HEK293 (cell line): Measurements from ENCODE around the gene ZNF835.

Experiments used
- CTCF ChIA-PET: fragments of 350-600 bp; formaldehyde crosslinking; extraction: SDS; loops from one replicate; lab custom pipeline; 2021; ENCODE audit warnings: antibody characterized with exemption; lab: Yijun Ruan, JAX
- POLR2A ChIA-PET: fragments of 300-600 bp; formaldehyde crosslinking; extraction: SDS; loops from one replicate; lab custom pipeline; 2020; ENCODE audit warnings: antibody characterized with exemption, inconsistent platforms; lab: Yijun Ruan, JAX
- H3K27ac ChIP-seq: fragments of 200-500 bp; sonication (Bioruptor generic); 2 replicates; pipeline ENCODE4 v1.5.1; 2014; ENCODE audit warnings: low read depth, low read length, control low read depth, inconsistent platforms; ENCODE audit errors: extremely low read depth
- H3K36me3 ChIP-seq, 2 experiments: fragments of 200-500 bp in 1 of 2; sonication (Bioruptor generic) in 1 of 2; 1 replicate in 1 of 2; 2 replicates in 1 of 2; pipeline ENCODE4 v1.5.1; 2014 to 2017; ENCODE audit warnings: inconsistent platforms in 2 of 2, low read length in 2 of 2; ENCODE audit not compliant: control insufficient read depth in 2 of 2, insufficient read depth in 1 of 2
- H3K4me1 ChIP-seq: fragments of 200-500 bp; sonication (Bioruptor generic); 2 replicates; pipeline ENCODE4 v1.5.1; 2014; ENCODE audit warnings: mild to moderate bottlenecking, low read length, inconsistent platforms; ENCODE audit not compliant: control insufficient read depth, insufficient read depth
- H3K4me3 ChIP-seq: 2 replicates; pipeline ENCODE4 v1.5.1; 2011; ENCODE audit warnings: low read depth, mild to moderate bottlenecking, control low read depth, low read length, moderate library complexity
- H3K9me3 ChIP-seq: fragments of 200-500 bp; sonication (Bioruptor generic); 2 replicates; pipeline ENCODE4 v1.5.1; 2014; ENCODE audit warnings: low read depth, low read length, inconsistent platforms; ENCODE audit not compliant: control insufficient read depth, insufficient read depth
- HOXC10 ChIP-seq: sonication (generic); formaldehyde crosslinking; IDR thresholded peaks from 2 replicates; pipeline ENCODE4 v1.8.1; 2023; ENCODE audit warnings: mild to moderate bottlenecking, missing genetic modification reagents
- HOXD13 ChIP-seq: sonication (generic); formaldehyde crosslinking; IDR thresholded peaks from 2 replicates; pipeline ENCODE4 v1.8.0; 2022; ENCODE audit warnings: missing genetic modification reagents, borderline replicate concordance
- KLF8 ChIP-seq: fragments of 450-650 bp; formaldehyde crosslinking; IDR thresholded peaks from 2 replicates; pipeline ENCODE4 v1.5.1; 2016; ENCODE audit warnings: missing biosample characterization, missing genetic modification characterization
- MEIS1 ChIP-seq: sonication (generic); formaldehyde crosslinking; IDR thresholded peaks from 2 replicates; pipeline ENCODE4 v1.8.1; 2022; ENCODE audit warnings: missing genetic modification reagents, mild to moderate bottlenecking, borderline replicate concordance
- SETDB1 ChIP-seq: IDR thresholded peaks from one replicate; pipeline ENCODE4 v1.6.1; 2017; ENCODE audit warnings: mild to moderate bottlenecking, low read length, moderate library complexity, mixed read lengths; ENCODE audit not compliant: insufficient read length
- ZNF10 ChIP-seq: fragments of 450-650 bp; formaldehyde crosslinking; IDR thresholded peaks from 2 replicates; pipeline ENCODE4 v1.5.1; 2017; ENCODE audit warnings: missing biosample characterization, missing genetic modification characterization
- ZNF266 ChIP-seq: fragments of 450-650 bp; formaldehyde crosslinking; IDR thresholded peaks from 2 replicates; pipeline ENCODE4 v1.5.1; 2016; ENCODE audit warnings: missing biosample characterization, missing genetic modification characterization, low read depth
- ZNF362 ChIP-seq: fragments of 450-650 bp; formaldehyde crosslinking; IDR thresholded peaks from 2 replicates; pipeline ENCODE4 v1.5.1; 2016; ENCODE audit warnings: missing biosample characterization, missing genetic modification characterization
- ZNF366 ChIP-seq: fragments of 450-650 bp; formaldehyde crosslinking; conservative IDR thresholded peaks from 2 replicates; pipeline ENCODE4 v1.5.1; 2016; ENCODE audit warnings: missing biosample characterization, missing genetic modification characterization
- ZNF391 ChIP-seq: fragments of 450-650 bp; formaldehyde crosslinking; IDR thresholded peaks from 2 replicates; pipeline ENCODE4 v1.5.1; 2016; ENCODE audit warnings: low read depth, missing biosample characterization, missing genetic modification characterization, borderline replicate concordance
- ZNF394 ChIP-seq: fragments of 450-650 bp; formaldehyde crosslinking; IDR thresholded peaks from 2 replicates; pipeline ENCODE4 v1.5.1; 2016; ENCODE audit warnings: missing biosample characterization, missing genetic modification characterization, mild to moderate bottlenecking, moderate library complexity, borderline replicate concordance
- ZNF645 ChIP-seq: fragments of 450-650 bp; formaldehyde crosslinking; IDR thresholded peaks from 2 replicates; pipeline ENCODE4; 2016; ENCODE audit warnings: missing biosample characterization, missing genetic modification characterization
- ZNF785 ChIP-seq: fragments of 450-650 bp; formaldehyde crosslinking; IDR thresholded peaks from 2 replicates; pipeline ENCODE4 v1.5.1; 2016; ENCODE audit warnings: missing biosample characterization, missing genetic modification characterization
- TF ChIP-seq, protein P1 (sequence below): IDR thresholded peaks from 2 replicates; pipeline ENCODE4 v1.6.1; 2011; ENCODE audit warnings: mild to moderate bottlenecking, low read depth, low read length, borderline replicate concordance
- TF ChIP-seq, protein P2 (sequence below): sonication (generic); formaldehyde crosslinking; IDR thresholded peaks from 2 replicates; pipeline ENCODE4 v1.8.1; 2022; ENCODE audit warnings: mild to moderate bottlenecking, moderate library complexity, missing genetic modification reagents

Gene ZNF835

GRCh38 chr19:56637976-56638555 lies 33.5 kb downstream of the ZNF835 start (continued):
- TF ChIP-seq, protein P1, sequence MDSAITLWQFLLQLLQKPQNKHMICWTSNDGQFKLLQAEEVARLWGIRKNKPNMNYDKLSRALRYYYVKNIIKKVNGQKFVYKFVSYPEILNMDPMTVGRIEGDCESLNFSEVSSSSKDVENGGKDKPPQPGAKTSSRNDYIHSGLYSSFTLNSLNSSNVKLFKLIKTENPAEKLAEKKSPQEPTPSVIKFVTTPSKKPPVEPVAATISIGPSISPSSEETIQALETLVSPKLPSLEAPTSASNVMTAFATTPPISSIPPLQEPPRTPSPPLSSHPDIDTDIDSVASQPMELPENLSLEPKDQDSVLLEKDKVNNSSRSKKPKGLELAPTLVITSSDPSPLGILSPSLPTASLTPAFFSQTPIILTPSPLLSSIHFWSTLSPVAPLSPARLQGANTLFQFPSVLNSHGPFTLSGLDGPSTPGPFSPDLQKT, result no peak
- no peak for TF ChIP-seq KLF8 (tag by site-specific recombination)
- TF ChIP-seq HOXC10 (CRISPR knock-in tag), result peak; percentile 99
- TF ChIP-seq ZNF394 (tag by site-specific recombination), result no peak
- TF ChIP-seq, protein P2, sequence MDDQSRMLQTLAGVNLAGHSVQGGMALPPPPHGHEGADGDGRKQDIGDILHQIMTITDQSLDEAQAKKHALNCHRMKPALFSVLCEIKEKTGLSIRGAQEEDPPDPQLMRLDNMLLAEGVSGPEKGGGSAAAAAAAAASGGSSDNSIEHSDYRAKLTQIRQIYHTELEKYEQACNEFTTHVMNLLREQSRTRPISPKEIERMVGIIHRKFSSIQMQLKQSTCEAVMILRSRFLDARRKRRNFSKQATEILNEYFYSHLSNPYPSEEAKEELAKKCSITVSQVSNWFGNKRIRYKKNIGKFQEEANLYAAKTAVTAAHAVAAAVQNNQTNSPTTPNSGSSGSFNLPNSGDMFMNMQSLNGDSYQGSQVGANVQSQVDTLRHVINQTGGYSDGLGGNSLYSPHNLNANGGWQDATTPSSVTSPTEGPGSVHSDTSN (CRISPR knock-in tag), result peak; percentile 99
- TF ChIP-seq, all 188 proteins: peak for 6

GRCh38 chr19:56633021-56633420 lies 38.5 kb downstream of the ZNF835 start:
- H3K9me3 ChIP-seq, result no peaks in the 10 kb centered on the region; the same call in none of the 2 replicates
- ChIA-PET CTCF (no interaction called here), POLR2A (no interaction called here)
- H3K4me3 ChIP-seq, result no peak overlapping the region
- no peaks in the 10 kb centered on the region for H3K4me1 ChIP-seq
- TF ChIP-seq ZNF366 (tag by site-specific recombination) (no peak), ZNF391 (no peak), ZNF785 (tag by site-specific recombination) (no peak)
- no peaks in the 10 kb centered on the region for H3K36me3 ChIP-seq
- no peak overlapping the region for H3K27ac ChIP-seq

DNA sequence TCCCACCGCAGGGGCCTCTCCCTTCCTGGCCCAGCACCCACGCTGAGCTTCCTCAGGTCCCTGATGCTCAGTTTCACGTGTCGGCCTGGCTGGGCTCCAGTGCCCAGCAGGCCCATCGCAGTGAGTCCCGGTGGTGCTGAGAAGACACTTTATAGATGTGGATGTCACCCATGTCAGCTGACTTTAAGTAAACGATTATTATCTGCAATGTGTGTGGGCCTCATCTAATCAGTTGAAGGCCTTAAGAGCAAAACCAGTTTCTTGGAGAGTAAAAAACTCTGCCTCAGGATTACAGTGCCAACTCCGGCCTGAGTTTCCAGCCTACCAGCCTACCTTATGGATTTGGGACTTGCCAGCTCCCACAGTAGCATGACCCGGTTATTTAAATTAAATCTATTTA lies 45.8 kb downstream of the ZNF835 start:
- TF ChIP-seq ZNF10 (tag by site-specific recombination) (peak; percentile 64; the same call in 1 of the 2 replicates), ZNF266 (tag by site-specific recombination) (no peak)
- Histone ChIP-seq H3K4me1 (no peaks in the 10 kb centered on the region), H3K9me3 (peaks cover 4% of the 10 kb centered on the region), H3K27ac (no peak overlapping the region), H3K4me3 (no peak overlapping the region), H3K36me3 (peaks cover 9 to 43% of the 10 kb centered on the region in 2 experiments)
- POLR2A ChIA-PET, result no interaction called here
- CTCF ChIA-PET, result interaction anchor here (0.6 kb wide), 1 partner anchor 547 kb away, joined by 3 read pairs; no protein-coding TSS in a partner anchor

GRCh38 chr19:56623006-56623405 lies 48.6 kb downstream of the ZNF835 start:
- no peak for TF ChIP-seq MEIS1 (CRISPR knock-in tag)
- TF ChIP-seq ZNF394 (tag by site-specific recombination), result no peak
- no peak for TF ChIP-seq ZNF362
- no peak for TF ChIP-seq HOXD13 (CRISPR knock-in tag)
- TF ChIP-seq ZNF645 (tag by site-specific recombination), result no peak
- no peak for TF ChIP-seq SETDB1
- POLR2A ChIA-PET, result no interaction called here
- Histone ChIP-seq H3K4me1 (no peaks in the 10 kb centered on the region), H3K36me3 (peaks cover 9 to 46% of the 10 kb centered on the region in 2 experiments), H3K4me3 (no peak overlapping the region), H3K27ac (no peak overlapping the region), H3K9me3 (peaks cover 4% of the 10 kb centered on the region; the same call in 1 of the 2 replicates)
- CTCF ChIA-PET, result no interaction called here
